ENCODE data around the gene ISG15.

ISG15 gene

DNA sequence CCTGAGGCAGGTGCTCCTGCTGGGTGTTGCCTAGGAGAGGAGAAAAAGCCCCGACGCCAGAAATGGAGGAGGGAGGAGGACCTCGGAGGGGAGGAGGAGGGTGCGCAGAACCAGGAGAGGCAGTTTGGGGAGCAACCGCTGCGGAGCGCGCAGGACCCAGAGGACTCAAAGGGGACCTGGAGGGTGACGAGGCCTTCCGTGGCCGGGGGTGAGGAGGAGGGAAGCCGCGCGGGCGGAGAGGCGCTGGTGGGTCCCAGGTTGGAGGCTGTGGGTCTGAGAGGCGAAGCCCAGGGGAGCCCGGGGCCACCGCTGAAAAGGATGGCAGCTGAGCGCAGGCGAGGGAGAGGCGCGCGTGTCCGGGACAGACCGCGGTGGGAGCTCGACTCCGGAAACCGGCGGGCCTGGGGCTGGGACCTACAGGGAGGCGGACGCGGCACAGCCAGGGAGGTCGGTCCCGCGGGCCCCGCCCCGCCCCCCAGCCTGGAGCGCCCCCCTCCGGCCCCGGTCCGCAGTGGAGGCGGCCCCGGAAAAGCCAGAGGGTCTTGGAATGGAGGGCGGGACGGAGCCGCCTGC lies 45.7 kb downstream of the ISG15 start:
- DNase-seq (ENCODE audit: low read depth in 4 of 4, low spot score in 1 of 4), result peak in 1 of 4 experiments; percentile 37

- peak; percentile 80 to 92 (median 88) for DNase-seq (ENCODE audit: low read depth in 4 of 4, low spot score in 1 of 4)
These were observed 46.4 kb downstream of the ISG15 start for GRCh38 chr1:1059494-1060280.

DNA sequence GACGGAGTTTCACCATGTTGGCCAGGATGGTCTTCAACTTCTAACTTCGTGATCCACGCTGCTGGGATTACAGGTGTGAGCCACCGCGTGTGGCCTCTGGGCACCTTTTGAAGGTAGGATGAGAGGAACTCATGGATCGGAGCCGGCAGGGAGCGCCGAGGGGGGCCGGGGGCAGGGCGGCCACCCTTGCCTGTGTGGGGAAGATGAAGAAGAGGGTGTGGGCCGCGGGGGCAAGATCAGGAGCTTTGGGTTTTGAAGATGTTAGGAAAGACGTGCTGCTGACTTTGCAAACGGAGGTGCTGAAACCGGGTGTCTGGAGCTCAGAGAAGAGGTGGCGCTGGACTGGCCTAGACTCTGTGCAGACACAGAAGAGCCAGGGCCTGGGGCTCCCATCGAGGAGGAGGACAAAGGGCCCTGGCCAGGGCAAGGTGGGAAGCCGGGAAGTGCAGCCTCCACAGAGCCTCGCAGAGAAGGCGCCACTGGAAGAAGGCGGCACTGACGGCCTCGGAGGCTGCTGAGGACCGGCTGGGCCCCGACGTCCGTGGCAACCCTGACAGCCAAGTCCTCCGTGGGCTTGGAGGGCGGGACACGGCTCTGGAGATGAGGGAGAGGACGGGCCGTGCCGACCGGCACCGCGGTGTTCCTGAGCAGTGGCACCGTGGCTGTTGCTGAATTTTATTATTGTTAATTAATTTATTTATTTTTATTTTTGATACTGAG lies 47.1 kb downstream of the ISG15 start:
- no peak for DNase-seq (ENCODE audit: low read depth in 4 of 4, low spot score in 1 of 4)

- no peak for DNase-seq (ENCODE audit: low read depth in 4 of 4, low spot score in 1 of 4)
These were observed 48.5 kb downstream of the ISG15 start for GRCh38 chr1:1061682-1062345.

DNA sequence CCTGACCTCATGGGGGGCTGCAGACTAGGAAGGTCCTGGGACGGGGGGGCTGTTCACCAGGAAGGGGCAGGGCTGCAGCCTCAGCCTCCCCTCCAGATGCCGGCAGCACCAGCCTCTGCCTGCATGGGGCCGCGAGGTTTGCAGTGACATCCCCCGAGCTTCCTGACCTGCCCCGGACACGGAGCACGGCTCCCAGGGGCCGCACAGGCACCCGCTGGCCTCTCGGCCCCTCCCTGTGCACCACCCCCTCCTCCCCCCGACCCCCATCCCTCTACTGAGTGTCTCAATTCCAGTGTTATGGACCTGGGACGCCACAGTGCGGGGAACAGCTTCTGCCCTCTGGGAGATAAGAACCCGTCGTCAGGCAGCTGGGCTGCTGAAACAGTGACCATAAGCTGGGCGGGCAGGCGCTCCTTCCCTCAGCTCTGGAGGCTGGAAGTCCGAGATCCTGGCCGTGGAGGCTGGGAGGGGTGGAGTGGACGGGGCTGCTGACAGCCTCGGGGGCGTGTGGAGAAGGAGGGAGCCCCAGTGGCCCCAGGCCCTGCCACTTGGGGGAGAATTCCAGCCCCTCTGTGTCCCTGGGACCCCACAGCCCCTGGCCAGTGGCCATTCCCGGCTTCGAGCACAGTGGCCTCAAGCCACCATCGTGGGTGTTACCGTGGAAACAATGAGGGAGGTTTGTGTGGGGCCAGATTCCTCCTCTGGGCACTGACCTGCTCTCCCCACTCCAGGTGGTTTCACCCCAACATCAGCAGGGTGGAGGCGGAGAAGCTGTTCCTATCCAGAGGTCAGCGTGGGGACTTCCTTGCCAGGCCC lies 49.3 kb downstream of the ISG15 start:
- no peak for DNase-seq (ENCODE audit: low read depth in 4 of 4, low spot score in 1 of 4)

- no peak for DNase-seq (ENCODE audit: low read depth in 4 of 4, low spot score in 1 of 4)
These were observed 50.1 kb downstream of the ISG15 start for GRCh38 chr1:1063261-1063944.
